B cell (primary cell): ENCODE measurements around the gene C11orf54. TPM values are rescaled to one million over a fixed set of nuclear protein-coding genes. Genes with fewer than 3 reads are reported as not detected.
A peak's percentile ranks its signal among the peaks of the same experiment; 100 is the strongest.

ENCODE experiments used
- ATAC-seq: fragments of 200-7000 bp; cut with Tn5 transposase; one replicate; pipeline ENCODE4 v1.10.0; 2021; ENCODE audit warnings: low read depth, mild to moderate bottlenecking, moderate number of reproducible peaks, moderate library complexity
- CTCF ChIA-PET: fragments of 350-600 bp; sonication (Branson Sonifier 250); formaldehyde crosslinking; loops from one replicate; lab custom pipeline; 2021; ENCODE audit warnings: antibody characterized with exemption, inconsistent platforms; lab: Charles Lee
- POLR2A ChIA-PET: fragments of 350-600 bp; sonication (Branson Sonifier 250); formaldehyde crosslinking; loops from one replicate; lab custom pipeline; 2021; ENCODE audit warnings: antibody characterized with exemption; lab: Charles Lee
- DNase-seq: peaks from one replicate; pipeline ENCODE4 v3.0.0; 2013
- H2AFZ ChIP-seq: 2 replicates; pipeline ENCODE4 v1.6.1; 2012; ENCODE audit warnings: mild to moderate bottlenecking, low read depth, low read length; ENCODE audit not compliant: insufficient read depth, poor library complexity, severe bottlenecking
- H3K27ac ChIP-seq, 2 donors: 1 replicate in 1 of 2; 2 replicates in 1 of 2; pipeline ENCODE4 v1.5.1; 2012 to 2013; ENCODE audit warnings: low read length in 2 of 2, mild to moderate bottlenecking in 2 of 2, moderate library complexity in 1 of 2
- H3K27me3 ChIP-seq, 4 experiments: fragments of 200-600 bp in 1 of 4; sonication (generic) in 1 of 4; replicated peaks in 1 of 4; 1 replicate in 2 of 4; 2 replicates in 2 of 4; pipeline versions ENCODE4 v1.6.1 to v1.7.0; 2013 to 2016; ENCODE audit warnings: low read length in 3 of 4, mild to moderate bottlenecking in 2 of 4, mixed read lengths in 1 of 4, moderate library complexity in 1 of 4; ENCODE audit not compliant: insufficient read depth in 4 of 4, control insufficient read depth in 3 of 4; ENCODE audit errors: control extremely low read depth in 1 of 4
- H3K36me3 ChIP-seq, 2 experiments: replicated peaks in 1 of 2; 1 replicate in 1 of 2; 2 replicates in 1 of 2; pipeline versions ENCODE4 v1.6.1 to v1.7.1; 2013; ENCODE audit warnings: low read length in 1 of 2; ENCODE audit not compliant: insufficient read depth in 2 of 2, control insufficient read depth in 1 of 2; ENCODE audit errors: control extremely low read depth in 1 of 2, extremely low read depth in 1 of 2
- H3K4me1 ChIP-seq, 2 donors: fragments of 200-600 bp in 1 of 2; sonication (generic) in 1 of 2; 1 replicate in 1 of 2; 2 replicates in 1 of 2; pipeline versions ENCODE4 v1.5.1 to v1.6.1; 2013 to 2017; ENCODE audit warnings: low read length in 2 of 2; ENCODE audit not compliant: control insufficient read depth in 2 of 2, insufficient read depth in 2 of 2
- H3K4me2 ChIP-seq: replicated peaks from 2 replicates; pipeline ENCODE3; 2012; ENCODE audit warnings: mild to moderate bottlenecking, low read depth, low read length; ENCODE audit not compliant: poor library complexity, severe bottlenecking
- H3K4me3 ChIP-seq, 5 experiments: fragments of 200-600 bp in 1 of 5; sonication (generic) in 1 of 5; 1 replicate in 3 of 5; 2 replicates in 2 of 5; pipeline versions ENCODE4 v1.5.1 to v1.7.0; 2011 to 2016; ENCODE audit warnings: low read length in 4 of 5, mild to moderate bottlenecking in 4 of 5, low read depth in 2 of 5, control low read depth in 1 of 5, moderate library complexity in 1 of 5; ENCODE audit not compliant: insufficient read depth in 1 of 5; ENCODE audit errors: control extremely low read depth in 1 of 5, extremely low read depth in 1 of 5
- H3K79me2 ChIP-seq: fragments of 200-600 bp; sonication (generic); one replicate; pipeline ENCODE4 v1.6.0; 2016; ENCODE audit warnings: low read length; ENCODE audit not compliant: control insufficient read depth, insufficient read depth
- H3K9ac ChIP-seq: fragments of 200-600 bp; sonication (generic); 2 replicates; pipeline ENCODE4 v1.6.1; 2017; ENCODE audit warnings: mild to moderate bottlenecking, low read length, moderate library complexity
- H3K9me3 ChIP-seq, 3 donors: one replicate each; pipeline versions ENCODE4 v1.6.1 to v1.7.1; 2013; ENCODE audit warnings: low read length in 2 of 3; ENCODE audit not compliant: control insufficient read depth in 2 of 3, insufficient read depth in 1 of 3; ENCODE audit errors: control extremely low read depth in 1 of 3
- H4K20me1 ChIP-seq: 2 replicates; pipeline ENCODE4 v1.6.0; 2012; ENCODE audit warnings: mild to moderate bottlenecking, low read length; ENCODE audit not compliant: insufficient read depth, control insufficient read depth, poor library complexity, severe bottlenecking
- H3K27ac Mint-ChIP-seq: one replicate; pipeline ENCODE4 v1.8.0; 2021; ENCODE audit warnings: mixed read lengths
- H3K27me3 Mint-ChIP-seq: one replicate; pipeline ENCODE4 v1.8.0; 2021; ENCODE audit warnings: mixed read lengths
- H3K4me1 Mint-ChIP-seq: one replicate; pipeline ENCODE4 v1.8.0; 2021; ENCODE audit warnings: mixed read lengths
- H3K4me3 Mint-ChIP-seq: one replicate; pipeline ENCODE4 v1.8.0; 2021; ENCODE audit warnings: mixed read lengths
- H3K9me3 Mint-ChIP-seq: one replicate; pipeline ENCODE4 v1.8.0; 2022; ENCODE audit warnings: mixed read lengths; ENCODE audit not compliant: insufficient read depth
- CTCF ChIP-seq: fragments of 200-600 bp; IDR thresholded peaks from one replicate; pipeline ENCODE4 v1.8.0; 2022; ENCODE audit warnings: antibody characterized with exemption, mild to moderate bottlenecking
- EZH2 ChIP-seq: IDR thresholded peaks from 2 replicates; pipeline ENCODE4 v1.6.1; 2012; ENCODE audit warnings: borderline replicate concordance, low read depth, mild to moderate bottlenecking, moderate library complexity, low read length; ENCODE audit not compliant: insufficient read depth, poor library complexity, severe bottlenecking
- WGBS: methylation state at CpG from one replicate; pipeline ENCODE4 v1.1.5; 2013; ENCODE audit warnings: missing lambda C conversion rate; ENCODE audit not compliant: insufficient coverage; 5-methylcytosine and 5-hydroxymethylcytosine counted together
- intact Hi-C: fragments of 100-400 bp; cut with micrococcal nuclease; formaldehyde crosslinking; loops from one replicate; pipeline ENCODE4 v1.10.0; 2022
- polyA plus RNA-seq: library from polyadenylated mRNA; depleted of rRNA; stranded (reverse); fragments of >200 nt; gene quantifications from 2 replicates; pipeline ENCODE4 v1.2.3, GENCODE V29; 2012
- total RNA-seq, 2 donors: library from RNA; stranded (reverse); fragments of 120-200 nt in 1 of 2; gene quantifications; 1 replicate in 1 of 2; 2 replicates in 1 of 2; pipeline versions ENCODE4 v1.2.3 to v1.2.4, GENCODE V29; 2013 to 2022

Gene C11orf54
- total and polyA plus RNA-seq, 2 donors (not counting 1 experiment from before 2014, with no cell fraction given), result 9.2 to 38.9 TPM

DNA sequence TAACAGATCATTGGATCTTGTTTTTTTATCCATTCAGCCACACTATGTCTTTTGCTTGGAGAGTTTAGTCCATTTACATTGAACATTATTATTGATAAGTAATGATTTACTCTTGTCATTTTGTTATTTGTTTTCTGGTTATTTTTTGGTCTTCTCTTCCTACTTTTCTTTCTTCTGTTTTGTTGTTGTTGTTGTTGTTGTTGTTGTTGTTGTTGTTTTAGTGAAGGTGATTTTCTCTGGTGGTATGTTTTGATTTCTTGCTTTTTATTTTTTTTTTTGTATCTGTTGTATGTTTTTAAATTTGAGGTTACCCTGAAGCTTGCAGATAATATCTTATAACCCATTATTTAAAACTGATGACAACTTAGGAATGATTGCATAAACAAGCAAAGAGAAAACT lies 28.8 kb upstream of the C11orf54 start:
- no peak for ATAC-seq
- no peak for DNase-seq
- Histone ChIP-seq H3K79me2 (peaks cover 29% of the 10 kb centered on the region), H3K4me1 (peaks cover 7 to 8% of the 10 kb centered on the region in 2 donors), H3K27ac (no peak overlapping the region), H3K4me2 (no peak overlapping the region), H3K9ac (no peak overlapping the region), H4K20me1 (no peaks in the 10 kb centered on the region), H3K4me3 (no peak overlapping the region), H3K36me3 (peaks cover 8 to 31% of the 10 kb centered on the region in 2 experiments), H3K9me3 (peaks cover 0 to 12% (median 6%) of the 10 kb centered on the region in 3 donors), H3K27me3 (no peaks in the 10 kb centered on the region), H2AFZ (no peak overlapping the region)
- no peaks in the 10 kb centered on the region for H3K27me3 Mint-ChIP-seq
- intact Hi-C loops, result no loop called here
- peaks cover 5% of the 10 kb centered on the region for H3K9me3 Mint-ChIP-seq
- H3K4me1 Mint-ChIP-seq, result peaks cover 24% of the 10 kb centered on the region
- ChIA-PET POLR2A (no interaction called here), CTCF (no interaction called here)
- no peak for TF ChIP-seq CTCF
- no peak for TF ChIP-seq EZH2
- no peak overlapping the region for H3K27ac Mint-ChIP-seq
- no peak overlapping the region for H3K4me3 Mint-ChIP-seq

- H3K27me3 Mint-ChIP-seq, result no peaks in the 10 kb centered on the region
- POLR2A ChIA-PET, result no interaction called here
- ATAC-seq (no peak), DNase-seq (no peak)
- 86% methylated on average over 2 of the region's 4 CpGs for WGBS
- Histone ChIP-seq H2AFZ (no peak overlapping the region), H4K20me1 (no peaks in the 10 kb centered on the region), H3K4me3 (no peak overlapping the region), H3K79me2 (peaks cover 36% of the 10 kb centered on the region), H3K9ac (no peak overlapping the region), H3K4me1 (peaks cover 26 to 27% of the 10 kb centered on the region in 2 donors), H3K27me3 (no peaks in the 10 kb centered on the region), H3K27ac (no peak overlapping the region), H3K4me2 (no peak overlapping the region), H3K9me3 (peaks cover 2 to 4% (median 2%) of the 10 kb centered on the region in 3 donors), H3K36me3 (peaks cover 4 to 15% of the 10 kb centered on the region in 2 experiments)
- CTCF ChIA-PET, result interaction anchor here (2.5 kb wide), 1 partner anchor 25 kb away, joined by 14 read pairs; the partner anchor contains the start of genes C11orf54 and TAF1D
- intact Hi-C loops, result loop anchor here (5.0 kb wide), 1 partner anchor 54 kb away; the partner anchor contains the start of gene CEP295
- H3K9me3 Mint-ChIP-seq, result peaks cover 2% of the 10 kb centered on the region
- TF ChIP-seq CTCF (no peak), EZH2 (no peak)
- H3K4me1 Mint-ChIP-seq, result peaks cover 34% of the 10 kb centered on the region
- H3K27ac Mint-ChIP-seq, result peak overlapping the region; percentile 43
- H3K4me3 Mint-ChIP-seq, result no peak overlapping the region
These were observed 25.6 kb upstream of the C11orf54 start for GRCh38 chr11:93715797-93716396.
